SK-N-SH (cell line): ENCODE measurements around the gene FALEC. TPM values are rescaled to one million over a fixed set of nuclear protein-coding genes. Genes with fewer than 3 reads are reported as not detected.

Source experiments
- CTCF ChIA-PET: fragments of 300-600, 350-600 bp; formaldehyde crosslinking; extraction: SDS; loops from one replicate; lab custom pipeline; 2021; lab: Yijun Ruan, JAX
- POLR2A ChIA-PET: fragments of 350-600 bp; sonication (Branson Sonifier 250); formaldehyde crosslinking; extraction: SDS; loops from one replicate; lab custom pipeline; 2020; ENCODE audit warnings: antibody characterized with exemption, inconsistent platforms; lab: Yijun Ruan, JAX
- DNase-seq: peaks from one replicate; pipeline ENCODE4 v3.0.0; 2012
- H2AFZ ChIP-seq: fragments of 200-600 bp; sonication (generic); 2 replicates; pipeline ENCODE4 v1.8.1; 2016; ENCODE audit warnings: antibody characterized with exemption, mild to moderate bottlenecking, low read depth
- H3F3A ChIP-seq: fragments of 200-600 bp; sonication (generic); replicated peaks from 2 replicates; pipeline ENCODE3; 2016; ENCODE audit warnings: antibody characterized with exemption, mild to moderate bottlenecking; ENCODE audit not compliant: insufficient read depth
- H3K27ac ChIP-seq, 2 experiments: fragments of 200-500 bp in 1 of 2; fragments of 200-600 bp in 1 of 2; sonication (Bioruptor generic) in 1 of 2; sonication (generic), shearing (Covaris generic) in 1 of 2; 2 replicates each; pipeline versions ENCODE4 v1.5.1 to v1.6.1; 2014 to 2016; ENCODE audit warnings: low read depth in 2 of 2, inconsistent platforms in 1 of 2, low read length in 1 of 2, mild to moderate bottlenecking in 1 of 2, mixed read lengths in 1 of 2
- H3K27me3 ChIP-seq: fragments of 200-600 bp; sonication (generic), shearing (Covaris generic); 2 replicates; pipeline ENCODE4 v1.6.1; 2016; ENCODE audit warnings: mixed run types; ENCODE audit not compliant: insufficient read depth
- H3K36me3 ChIP-seq, 2 experiments: fragments of 200-500 bp in 1 of 2; fragments of 200-600 bp in 1 of 2; sonication (Bioruptor generic) in 1 of 2; sonication (generic) in 1 of 2; replicated peaks in 1 of 2; 2 replicates each; pipeline versions ENCODE3 to v1.5.1; 2014 to 2016; ENCODE audit warnings: low read length in 1 of 2, mild to moderate bottlenecking in 1 of 2; ENCODE audit not compliant: insufficient read depth in 2 of 2, control insufficient read depth in 1 of 2
- H3K4me1 ChIP-seq, 2 experiments: fragments of 200-500 bp in 1 of 2; fragments of 200-600 bp in 1 of 2; sonication (Bioruptor generic) in 1 of 2; sonication (generic), shearing (Covaris generic) in 1 of 2; 2 replicates each; pipeline versions ENCODE4 v1.5.1 to v1.6.1; 2014 to 2016; ENCODE audit warnings: low read depth in 1 of 2, low read length in 1 of 2, mixed run types in 1 of 2; ENCODE audit not compliant: insufficient read depth in 2 of 2, control insufficient read depth in 1 of 2
- H3K4me2 ChIP-seq: fragments of 200-600 bp; sonication (generic), shearing (Covaris generic); 2 replicates; pipeline ENCODE4 v1.6.1; 2017; ENCODE audit warnings: mixed run types
- H3K4me3 ChIP-seq, 2 experiments: fragments of 200-500 bp in 1 of 2; fragments of 200-600 bp in 1 of 2; sonication (Bioruptor generic) in 1 of 2; sonication (generic), shearing (Covaris generic) in 1 of 2; 2 replicates each; pipeline versions ENCODE4 v1.5.1 to v1.8.1; 2014 to 2016; ENCODE audit warnings: low read depth in 2 of 2, inconsistent platforms in 1 of 2, low read length in 1 of 2, mild to moderate bottlenecking in 1 of 2, mixed read lengths in 1 of 2, moderate library complexity in 1 of 2
- H3K79me2 ChIP-seq: fragments of 200-600 bp; sonication (generic); 2 replicates; pipeline ENCODE4 v1.8.1; 2017; ENCODE audit warnings: mild to moderate bottlenecking; ENCODE audit not compliant: insufficient read depth
- H3K9ac ChIP-seq: fragments of 200-600 bp; sonication (generic); 2 replicates; pipeline ENCODE4 v1.6.1; 2017; ENCODE audit warnings: mixed run types
- H3K9me2 ChIP-seq: fragments of 200-600 bp; sonication (generic); 2 replicates; pipeline ENCODE4 v1.6.1; 2017; ENCODE audit warnings: mixed run types
- H3K9me3 ChIP-seq: fragments of 200-600 bp; sonication (generic); 2 replicates; pipeline ENCODE4 v1.6.1; 2017; ENCODE audit warnings: mixed run types, mild to moderate bottlenecking, moderate library complexity
- H4K20me1 ChIP-seq: fragments of 200-600 bp; sonication (generic); 2 replicates; pipeline ENCODE4 v1.6.1; 2017; ENCODE audit warnings: mild to moderate bottlenecking, mixed run types; ENCODE audit not compliant: insufficient read depth
- ELF1 ChIP-seq: IDR thresholded peaks from 2 replicates; pipeline ENCODE4 v1.4.0; 2012
- EZH2phosphoT487 ChIP-seq: fragments of 200-600 bp; sonication (generic); IDR thresholded peaks from 2 replicates; pipeline ENCODE4 v1.6.1; 2017; ENCODE audit warnings: low read depth, mixed run types, mild to moderate bottlenecking, antibody characterized with exemption, moderate library complexity, borderline replicate concordance
- FOSL2 ChIP-seq: IDR thresholded peaks from 2 replicates; pipeline ENCODE4 v1.4.0; 2012; ENCODE audit warnings: low read depth, mild to moderate bottlenecking, moderate library complexity, borderline replicate concordance
- FOXJ3 ChIP-seq: sonication (generic); formaldehyde crosslinking; IDR thresholded peaks from 2 replicates; pipeline ENCODE4 v1.5.1; 2020; ENCODE audit warnings: mild to moderate bottlenecking, missing genetic modification reagents
- GABPA ChIP-seq: IDR thresholded peaks from 2 replicates; pipeline ENCODE4 v1.4.0; 2012; ENCODE audit warnings: low read depth, mild to moderate bottlenecking
- MEF2A ChIP-seq: IDR thresholded peaks from 2 replicates; pipeline ENCODE4 v1.4.0; 2012; ENCODE audit warnings: low read depth, borderline replicate concordance
- MXI1 ChIP-seq: IDR thresholded peaks from 2 replicates; pipeline ENCODE4 v1.6.1; 2012; ENCODE audit warnings: mild to moderate bottlenecking, low read depth, low read length, improper control_type of control experiment
- NRF1 ChIP-seq: IDR thresholded peaks from 2 replicates; pipeline ENCODE4 v1.6.1; 2012; ENCODE audit warnings: low read depth, mild to moderate bottlenecking, low read length
- RCOR1 ChIP-seq: fragments of 150-350 bp; IDR thresholded peaks from 2 replicates; pipeline ENCODE4 v1.6.1; 2017; ENCODE audit warnings: antibody characterized with exemption, low read length
- RFX5 ChIP-seq: IDR thresholded peaks from 2 replicates; pipeline ENCODE4 v1.6.1; 2012; ENCODE audit warnings: mild to moderate bottlenecking, improper control_type of control experiment, low read length
- YY1 ChIP-seq: IDR thresholded peaks from 2 replicates; pipeline ENCODE4 v1.4.0; 2012; ENCODE audit warnings: low read depth, mild to moderate bottlenecking
- WGBS: methylation state at CpG from one replicate; pipeline ENCODE4 v1.1.6; 2017; ENCODE audit warnings: low lambda C conversion rate; 5-methylcytosine and 5-hydroxymethylcytosine counted together
- polyA plus RNA-seq, 3 experiments: library from polyadenylated mRNA; depleted of rRNA; stranded (reverse); fragments of >200 nt; gene quantifications; 2 replicates each; pipeline ENCODE4 v1.2.3, GENCODE V29; 2012
- TF ChIP-seq, protein P1 (sequence below): fragments of 200-600 bp; sonication (generic); IDR thresholded peaks from 2 replicates; pipeline ENCODE4 v1.6.1; 2017; ENCODE audit warnings: antibody characterized with exemption, mild to moderate bottlenecking, moderate library complexity
- TF ChIP-seq, protein P2 (sequence below): IDR thresholded peaks from 2 replicates; pipeline ENCODE4 v1.4.0; 2012; ENCODE audit warnings: low read depth
- TF ChIP-seq, protein P3 (sequence below): IDR thresholded peaks from 2 replicates; pipeline ENCODE4 v1.4.0; 2012; ENCODE audit warnings: low read depth, borderline replicate concordance

The FALEC gene
- polyA plus RNA-seq, 1 of the 3 experiments (the other 2 are of a cell fraction) = 0.72 TPM

DNA sequence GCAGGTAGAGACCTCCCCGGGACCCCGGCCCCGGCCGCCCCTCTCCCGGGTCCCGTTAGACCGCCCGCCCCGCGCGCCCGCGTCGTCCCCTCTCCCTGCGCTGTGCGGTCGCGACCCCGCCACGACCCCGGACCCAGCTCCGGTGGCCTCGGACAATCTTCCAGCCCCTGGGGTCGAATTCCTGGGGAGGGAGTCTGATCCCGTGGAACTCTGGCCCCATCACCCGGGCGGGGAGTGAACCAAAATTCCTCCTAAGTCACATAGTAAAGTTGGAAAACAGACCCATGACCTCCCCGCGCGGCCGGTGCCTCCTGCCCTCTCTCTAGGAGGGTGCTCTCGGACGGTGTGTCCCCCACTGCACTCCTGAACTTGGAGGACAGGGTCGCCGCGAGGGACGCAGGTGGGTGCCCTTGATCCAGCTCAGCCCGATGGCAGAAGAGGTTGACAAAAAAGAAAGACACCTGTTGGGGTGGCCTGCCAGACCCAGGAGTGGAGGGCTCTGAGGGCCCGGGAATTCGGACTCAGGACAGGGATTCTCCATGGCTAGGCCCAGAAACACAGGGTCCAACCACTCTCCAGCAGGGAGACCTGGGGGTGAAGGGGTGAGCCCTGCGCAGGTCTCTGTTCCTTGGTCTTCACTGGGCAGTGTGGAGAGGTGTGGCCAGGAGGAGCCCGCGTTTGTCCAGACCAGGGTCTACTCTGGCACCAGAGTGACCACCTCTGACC lies 34.1 kb downstream of the FALEC start:
- DNase-seq = no peak
- TF ChIP-seq RCOR1 = no peak
- no peak for TF ChIP-seq RFX5
- TF ChIP-seq FOXJ3 (CRISPR knock-in tag) = no peak
- TF ChIP-seq, protein P1, sequence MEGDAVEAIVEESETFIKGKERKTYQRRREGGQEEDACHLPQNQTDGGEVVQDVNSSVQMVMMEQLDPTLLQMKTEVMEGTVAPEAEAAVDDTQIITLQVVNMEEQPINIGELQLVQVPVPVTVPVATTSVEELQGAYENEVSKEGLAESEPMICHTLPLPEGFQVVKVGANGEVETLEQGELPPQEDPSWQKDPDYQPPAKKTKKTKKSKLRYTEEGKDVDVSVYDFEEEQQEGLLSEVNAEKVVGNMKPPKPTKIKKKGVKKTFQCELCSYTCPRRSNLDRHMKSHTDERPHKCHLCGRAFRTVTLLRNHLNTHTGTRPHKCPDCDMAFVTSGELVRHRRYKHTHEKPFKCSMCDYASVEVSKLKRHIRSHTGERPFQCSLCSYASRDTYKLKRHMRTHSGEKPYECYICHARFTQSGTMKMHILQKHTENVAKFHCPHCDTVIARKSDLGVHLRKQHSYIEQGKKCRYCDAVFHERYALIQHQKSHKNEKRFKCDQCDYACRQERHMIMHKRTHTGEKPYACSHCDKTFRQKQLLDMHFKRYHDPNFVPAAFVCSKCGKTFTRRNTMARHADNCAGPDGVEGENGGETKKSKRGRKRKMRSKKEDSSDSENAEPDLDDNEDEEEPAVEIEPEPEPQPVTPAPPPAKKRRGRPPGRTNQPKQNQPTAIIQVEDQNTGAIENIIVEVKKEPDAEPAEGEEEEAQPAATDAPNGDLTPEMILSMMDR = no peak
- TF ChIP-seq YY1 = no peak
- TF ChIP-seq, protein P2, sequence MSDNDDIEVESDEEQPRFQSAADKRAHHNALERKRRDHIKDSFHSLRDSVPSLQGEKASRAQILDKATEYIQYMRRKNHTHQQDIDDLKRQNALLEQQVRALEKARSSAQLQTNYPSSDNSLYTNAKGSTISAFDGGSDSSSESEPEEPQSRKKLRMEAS = no peak
- no peak for TF ChIP-seq FOSL2
- TF ChIP-seq, protein P3, sequence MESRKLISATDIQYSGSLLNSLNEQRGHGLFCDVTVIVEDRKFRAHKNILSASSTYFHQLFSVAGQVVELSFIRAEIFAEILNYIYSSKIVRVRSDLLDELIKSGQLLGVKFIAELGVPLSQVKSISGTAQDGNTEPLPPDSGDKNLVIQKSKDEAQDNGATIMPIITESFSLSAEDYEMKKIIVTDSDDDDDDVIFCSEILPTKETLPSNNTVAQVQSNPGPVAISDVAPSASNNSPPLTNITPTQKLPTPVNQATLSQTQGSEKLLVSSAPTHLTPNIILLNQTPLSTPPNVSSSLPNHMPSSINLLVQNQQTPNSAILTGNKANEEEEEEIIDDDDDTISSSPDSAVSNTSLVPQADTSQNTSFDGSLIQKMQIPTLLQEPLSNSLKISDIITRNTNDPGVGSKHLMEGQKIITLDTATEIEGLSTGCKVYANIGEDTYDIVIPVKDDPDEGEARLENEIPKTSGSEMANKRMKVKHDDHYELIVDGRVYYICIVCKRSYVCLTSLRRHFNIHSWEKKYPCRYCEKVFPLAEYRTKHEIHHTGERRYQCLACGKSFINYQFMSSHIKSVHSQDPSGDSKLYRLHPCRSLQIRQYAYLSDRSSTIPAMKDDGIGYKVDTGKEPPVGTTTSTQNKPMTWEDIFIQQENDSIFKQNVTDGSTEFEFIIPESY = no peak
- no peak for TF ChIP-seq NRF1
- TF ChIP-seq GABPA = no peak
- no peak for TF ChIP-seq ELF1
- no peak for TF ChIP-seq EZH2phosphoT487
- no peak for TF ChIP-seq MXI1
- TF ChIP-seq MEF2A = no peak
- TF ChIP-seq, all 33 proteins: peak for 0
- Histone ChIP-seq H3K79me2 (no peaks in the 10 kb centered on the region), H3K27ac (no peak overlapping the region), H3K4me1 (peaks cover 8 to 13% of the 10 kb centered on the region in 2 experiments; a peak in 2 of 4 replicates), H3K4me3 (peak overlapping the region; percentile 19 to 33; a peak in 2 of 4 replicates), H3K9me3 (no peaks in the 10 kb centered on the region), H3F3A (peaks cover 17% of the 10 kb centered on the region), H4K20me1 (no peaks in the 10 kb centered on the region), H2AFZ (0 out of 2 replicates have a peak overlapping the region, but pooled peaks have one; percentile 41), H3K9me2 (no peaks in the 10 kb centered on the region), H3K27me3 (no peaks in the 10 kb centered on the region), H3K9ac (no peak overlapping the region), H3K4me2 (peak overlapping the region; percentile 67), H3K36me3 (no peaks in the 10 kb centered on the region)
- CTCF ChIA-PET = interaction anchor here (0.7 to 10.0 kb wide), 6 partner anchors 11 to 455 kb away, joined by 3 to 88 read pairs (median 6); no protein-coding TSS in a partner anchor
- 58% methylated on average over 41 of the region's 43 CpGs for WGBS
- POLR2A ChIA-PET = interaction anchor here (1.4 kb wide), 1 partner anchor 12 kb away, joined by 4 read pairs; no protein-coding TSS in a partner anchor
